CD4-positive, alpha-beta T cell treated with Interleukin-15 for 1 hour (primary cell): ENCODE measurements around the gene MLC1.
A peak's percentile ranks its signal among the peaks of the same experiment; 100 is the strongest.
"Not testable (repeated sequence)": the region's sequence is repeated elsewhere in the genome, so short reads cannot be mapped to it uniquely, and the experiment has no call there.

ENCODE experiments used
- DNase-seq: peaks from one replicate; pipeline ENCODE4 v3.0.0-alpha.2; 2020

The MLC1 gene

GRCh38 chr22:50101870-50102565 lies 16.8 kb upstream of the MLC1 start:
- DNase-seq: no peak

GRCh38 chr22:50098052-50098451 lies 12.8 kb upstream of the MLC1 start:
- no peak for DNase-seq

- no peak for DNase-seq
Observed at GRCh38 chr22:50092342-50092741, 7.1 kb upstream of the MLC1 start.

- DNase-seq: no peak
Observed at GRCh38 chr22:50091092-50091768, 6.0 kb upstream of the MLC1 start.

GRCh38 chr22:50090412-50090714 lies 5.1 kb upstream of the MLC1 start:
- DNase-seq: no peak

GRCh38 chr22:50089682-50090411 lies 4.6 kb upstream of the MLC1 start, which contains the start of gene MOV10L1:
Gene MOV10L1, plus strand, starts transcription at chr22:50090006. Its CDS starts 83 bp downstream, at chr22:50090089.
- DNase-seq: peak; percentile 75

- no peak for DNase-seq
Observed at GRCh38 chr22:50089231-50089630, 4.0 kb upstream of the MLC1 start.

GRCh38 chr22:50088096-50088495 lies 2.9 kb upstream of the MLC1 start:
- DNase-seq: no peak

- DNase-seq: no peak
Observed at GRCh38 chr22:50087646-50088045, 2.4 kb upstream of the MLC1 start.

GRCh38 chr22:50086975-50087374 lies 1.7 kb upstream of the MLC1 start:
- DNase-seq: not testable (repeated sequence)

GRCh38 chr22:50086526-50086925 lies 1.3 kb upstream of the MLC1 start:
- no peak for DNase-seq

- no peak for DNase-seq
Observed at GRCh38 chr22:50084614-50085021, 608 bp downstream of the MLC1 start.

GRCh38 chr22:50084080-50084477 lies 1.1 kb downstream of the MLC1 start:
- DNase-seq: no peak

- no peak for DNase-seq
Observed at GRCh38 chr22:50083462-50084079, 1.7 kb downstream of the MLC1 start.

GRCh38 chr22:50082961-50083461 lies 2.2 kb downstream of the MLC1 start:
- no peak for DNase-seq

- no peak for DNase-seq
Observed at GRCh38 chr22:50082197-50082715, 3.0 kb downstream of the MLC1 start.

GRCh38 chr22:50081426-50082196 lies 3.6 kb downstream of the MLC1 start:
- no peak for DNase-seq

- no peak for DNase-seq
Observed at GRCh38 chr22:50080077-50080465, 5.2 kb downstream of the MLC1 start.

GRCh38 chr22:50078761-50079160 lies 6.5 kb downstream of the MLC1 start:
- DNase-seq: no peak

- DNase-seq: no peak
Observed at GRCh38 chr22:50078246-50078645, 7.0 kb downstream of the MLC1 start.

GRCh38 chr22:50076646-50077535 lies 8.3 kb downstream of the MLC1 start:
- no peak for DNase-seq
